H1 (cell line): ENCODE results near the gene KIAA0319L. TPM values are rescaled to one million over a fixed set of nuclear protein-coding genes. Genes with fewer than 3 reads are reported as not detected.

ENCODE experiments used
- CTCF ChIA-PET: fragments of 300-600 bp; sonication (Branson Sonifier 250); formaldehyde crosslinking; loops from one replicate; lab custom pipeline; 2021; ENCODE audit not compliant: partially characterized antibody; lab: Charles Lee
- POLR2A ChIA-PET: fragments of 300-600 bp; sonication (Branson Sonifier 250); formaldehyde crosslinking; loops from one replicate; lab custom pipeline; 2021; ENCODE audit warnings: inconsistent platforms; ENCODE audit not compliant: partially characterized antibody; lab: Charles Lee
- DNase-seq, 2 experiments: peaks; one replicate each; pipeline versions ENCODE4 v3.0.0 to v3.0.0-alpha.2; 2010 to 2022; ENCODE audit warnings: low spot score in 2 of 2, low read depth in 1 of 2, mixed read lengths in 1 of 2
- FAIRE-seq: peaks from 2 replicates; lab custom pipeline; 2011; peaks lifted over from hg19 to GRCh38; lab: Jason Lieb, UNC
- H2AFZ ChIP-seq: 2 replicates; pipeline ENCODE4 v1.8.1; 2012; ENCODE audit warnings: low read length, inconsistent platforms
- H2AK5ac ChIP-seq: 2 replicates; pipeline ENCODE4 v1.6.1; 2013; ENCODE audit warnings: low read depth, low read length
- H2BK120ac ChIP-seq: replicated peaks from 2 replicates; pipeline ENCODE3; 2013; ENCODE audit warnings: low read depth, low read length, inconsistent platforms
- H2BK12ac ChIP-seq: 2 replicates; pipeline ENCODE4 v1.6.1; 2013; ENCODE audit warnings: low read depth, low read length
- H2BK15ac ChIP-seq: 2 replicates; pipeline ENCODE4 v1.6.1; 2013; ENCODE audit warnings: low read length
- H2BK20ac ChIP-seq: 2 replicates; pipeline ENCODE4 v1.6.1; 2013; ENCODE audit warnings: low read length
- H2BK5ac ChIP-seq: 2 replicates; pipeline ENCODE4 v1.6.1; 2013; ENCODE audit warnings: low read depth, low read length
- H3K14ac ChIP-seq: 2 replicates; pipeline ENCODE4 v1.6.1; 2013; ENCODE audit warnings: inconsistent platforms; ENCODE audit not compliant: insufficient read length
- H3K18ac ChIP-seq: 2 replicates; pipeline ENCODE4 v1.6.1; 2013; ENCODE audit warnings: low read length; ENCODE audit errors: extremely low read depth
- H3K23ac ChIP-seq: 2 replicates; pipeline ENCODE4 v1.6.1; 2013; ENCODE audit warnings: inconsistent platforms; ENCODE audit not compliant: insufficient read length
- H3K23me2 ChIP-seq: 2 replicates; pipeline ENCODE4 v1.6.1; 2013; ENCODE audit warnings: low read depth, low read length
- H3K27ac ChIP-seq: 2 replicates; pipeline ENCODE4 v1.6.1; 2011; ENCODE audit warnings: low read depth, low read length, inconsistent platforms
- H3K27me3 ChIP-seq, 4 experiments: replicated peaks in 1 of 4; 1 replicate in 1 of 4; 2 replicates in 3 of 4; pipeline versions ENCODE4 v1.6.1 to v1.8.1; 2011 to 2013; ENCODE audit warnings: low read length in 3 of 4, mild to moderate bottlenecking in 3 of 4, inconsistent platforms in 2 of 4, mixed read lengths in 2 of 4, moderate library complexity in 1 of 4; ENCODE audit not compliant: control insufficient read depth in 3 of 4, insufficient read depth in 3 of 4; ENCODE audit errors: extremely low read depth in 1 of 4
- H3K36me3 ChIP-seq, 4 experiments: 2 replicates each; pipeline versions ENCODE4 v1.6.1 to v1.8.1; 2011 to 2013; ENCODE audit warnings: mild to moderate bottlenecking in 4 of 4, low read length in 3 of 4, moderate library complexity in 2 of 4, control low read depth in 1 of 4, inconsistent platforms in 1 of 4; ENCODE audit not compliant: insufficient read depth in 4 of 4, control insufficient read depth in 2 of 4
- H3K4ac ChIP-seq: replicated peaks from 2 replicates; pipeline ENCODE3; 2013; ENCODE audit warnings: low read length, low read depth, mixed read lengths, inconsistent platforms; ENCODE audit not compliant: insufficient read length
- H3K4me1 ChIP-seq, 4 experiments: replicated peaks in 1 of 4; 1 replicate in 1 of 4; 2 replicates in 3 of 4; pipeline versions ENCODE4 v1.6.1 to v1.8.1; 2011 to 2013; ENCODE audit warnings: low read length in 3 of 4, inconsistent platforms in 2 of 4, mixed read lengths in 1 of 4; ENCODE audit not compliant: insufficient read depth in 4 of 4, control insufficient read depth in 3 of 4
- H3K4me2 ChIP-seq, 2 experiments: 2 replicates each; pipeline versions ENCODE4 v1.6.1 to v1.8.1; 2011 to 2013; ENCODE audit warnings: low read depth in 2 of 2, low read length in 2 of 2, control low read depth in 1 of 2, inconsistent platforms in 1 of 2, mild to moderate bottlenecking in 1 of 2; ENCODE audit not compliant: insufficient read depth in 1 of 2
- H3K4me3 ChIP-seq, 4 experiments: fragments of 200-600, 300-600 bp in 1 of 4; sonication (generic), shearing (Covaris generic), sonication (Bioruptor Twin) in 1 of 4; 2 replicates each; pipeline versions ENCODE4 v1.5.1 to v1.8.1; 2011 to 2016; ENCODE audit warnings: low read length in 4 of 4, low read depth in 3 of 4, control low read depth in 2 of 4, inconsistent platforms in 2 of 4, mild to moderate bottlenecking in 2 of 4, mixed read lengths in 1 of 4, moderate library complexity in 1 of 4; ENCODE audit not compliant: insufficient read depth in 2 of 4; ENCODE audit errors: extremely low read depth in 1 of 4
- H3K56ac ChIP-seq: replicated peaks from 2 replicates; pipeline ENCODE3; 2013; ENCODE audit warnings: low read depth, mild to moderate bottlenecking, mixed read lengths, low read length, inconsistent platforms; ENCODE audit not compliant: insufficient read length
- H3K79me1 ChIP-seq: 2 replicates; pipeline ENCODE4 v1.6.1; 2013; ENCODE audit warnings: low read depth, low read length, control low read depth
- H3K79me2 ChIP-seq, 2 experiments: 2 replicates each; pipeline versions ENCODE4 v1.6.1 to v1.8.1; 2012 to 2013; ENCODE audit warnings: low read length in 2 of 2, mild to moderate bottlenecking in 2 of 2, inconsistent platforms in 1 of 2; ENCODE audit not compliant: insufficient read depth in 2 of 2, control insufficient read depth in 1 of 2
- H3K9ac ChIP-seq, 4 experiments: replicated peaks in 1 of 4; 1 replicate in 1 of 4; 2 replicates in 3 of 4; pipeline versions ENCODE4 v1.6.1 to v1.8.1; 2011 to 2013; ENCODE audit warnings: low read depth in 3 of 4, low read length in 3 of 4, control low read depth in 2 of 4, mild to moderate bottlenecking in 2 of 4, moderate library complexity in 2 of 4, inconsistent platforms in 1 of 4; ENCODE audit errors: extremely low read depth in 1 of 4
- H3K9me3 ChIP-seq, 2 experiments: 2 replicates each; pipeline versions ENCODE4 v1.6.1 to v1.8.1; 2012 to 2013; ENCODE audit warnings: mild to moderate bottlenecking in 2 of 2, moderate library complexity in 2 of 2, control low read depth in 1 of 2, inconsistent platforms in 1 of 2, low read depth in 1 of 2, low read length in 1 of 2, mixed read lengths in 1 of 2; ENCODE audit not compliant: insufficient read depth in 2 of 2
- H4K20me1 ChIP-seq, 2 experiments: replicated peaks in 1 of 2; 2 replicates each; pipeline versions ENCODE3 to v1.8.1; 2011 to 2013; ENCODE audit warnings: inconsistent platforms in 2 of 2, low read length in 2 of 2, mild to moderate bottlenecking in 1 of 2; ENCODE audit not compliant: insufficient read depth in 2 of 2, control insufficient read depth in 1 of 2
- H4K5ac ChIP-seq: 2 replicates; pipeline ENCODE4 v1.6.1; 2013; ENCODE audit warnings: low read length, low read depth, mixed read lengths, inconsistent platforms; ENCODE audit not compliant: insufficient read length
- H4K8ac ChIP-seq: 2 replicates; pipeline ENCODE4 v1.8.0; 2013; ENCODE audit warnings: mild to moderate bottlenecking, moderate library complexity, low read length, inconsistent platforms; ENCODE audit not compliant: insufficient read depth; ENCODE audit errors: extremely low read depth
- H4K91ac ChIP-seq: replicated peaks from 2 replicates; pipeline ENCODE3; 2013; ENCODE audit warnings: low read length, mixed read lengths, inconsistent platforms; ENCODE audit not compliant: insufficient read length
- BACH1 ChIP-seq: IDR thresholded peaks from 2 replicates; pipeline ENCODE4 v1.6.1; 2012; ENCODE audit warnings: low read length, improper control_type of control experiment
- BCL11A ChIP-seq, 2 experiments: IDR thresholded peaks; one replicate each; pipeline ENCODE4 v1.6.1; 2011; ENCODE audit warnings: low read depth in 2 of 2, low read length in 2 of 2, mild to moderate bottlenecking in 2 of 2
- BRCA1 ChIP-seq: IDR thresholded peaks from 2 replicates; pipeline ENCODE4 v1.6.1; 2012; ENCODE audit warnings: low read depth, low read length, improper control_type of control experiment
- CHD1 ChIP-seq: IDR thresholded peaks from 2 replicates; pipeline ENCODE4 v1.6.1; 2012; ENCODE audit warnings: low read depth, low read length, improper control_type of control experiment
- CHD2 ChIP-seq: IDR thresholded peaks from 2 replicates; pipeline ENCODE4 v1.6.1; 2012; ENCODE audit warnings: low read length, improper control_type of control experiment
- CTBP2 ChIP-seq: IDR thresholded peaks from 2 replicates; pipeline ENCODE4 v1.7.0; 2011; ENCODE audit warnings: borderline replicate concordance, mild to moderate bottlenecking, moderate library complexity, mixed read lengths, low read length; ENCODE audit not compliant: insufficient read depth, insufficient read length
- EZH2 ChIP-seq: fragments of 200-600 bp; sonication (generic); IDR thresholded peaks from 2 replicates; pipeline ENCODE4 v1.7.1; 2012; ENCODE audit warnings: low read depth, mild to moderate bottlenecking, moderate library complexity, low read length, inconsistent platforms; ENCODE audit not compliant: severe bottlenecking
- HDAC2 ChIP-seq, 2 experiments: fragments of 300-600 bp in 1 of 2; sonication (generic) in 1 of 2; IDR thresholded peaks; 2 replicates each; pipeline ENCODE4 v1.6.1; 2011 to 2012; ENCODE audit warnings: low read depth in 2 of 2, low read length in 2 of 2, mild to moderate bottlenecking in 2 of 2, moderate library complexity in 2 of 2, borderline replicate concordance in 1 of 2, inconsistent platforms in 1 of 2
- JUND ChIP-seq: IDR thresholded peaks from 2 replicates; pipeline ENCODE4 v1.6.1; 2011; ENCODE audit warnings: mild to moderate bottlenecking, improper control_type of control experiment, low read length
- KDM1A ChIP-seq: fragments of 200-600, 300-600 bp; sonication (generic); IDR thresholded peaks from 2 replicates; pipeline ENCODE4 v1.7.1; 2016; ENCODE audit warnings: mild to moderate bottlenecking, low read length, borderline replicate concordance
- PHF8 ChIP-seq: fragments of 200-600 bp; sonication (generic); conservative IDR thresholded peaks from 2 replicates; pipeline ENCODE4 v1.7.1; 2012; ENCODE audit warnings: low read depth, mild to moderate bottlenecking, inconsistent platforms, low read length, moderate library complexity
- POU5F1 ChIP-seq: IDR thresholded peaks from 2 replicates; pipeline ENCODE4 v1.6.1; 2011; ENCODE audit warnings: low read depth, mild to moderate bottlenecking, low read length, moderate library complexity
- SP4 ChIP-seq: IDR thresholded peaks from 2 replicates; pipeline ENCODE4 v1.6.1; 2012; ENCODE audit warnings: low read length, inconsistent platforms
- SUZ12 ChIP-seq: fragments of 200-600 bp; sonication (generic); IDR thresholded peaks from 2 replicates; pipeline ENCODE4 v1.6.1; 2012; ENCODE audit warnings: mild to moderate bottlenecking, inconsistent platforms, low read length, moderate library complexity, mixed read lengths
- WGBS, 2 experiments: shearing (Covaris generic) in 1 of 2; methylation state at CpG; one replicate each; pipeline versions ENCODE4 v1.1.6 to v1.1.7; 2013 to 2015; ENCODE audit warnings: low lambda C conversion rate in 2 of 2, mixed read lengths in 2 of 2, inconsistent platforms in 1 of 2, low coverage in 1 of 2, missing lambda C conversion rate in 1 of 2; ENCODE audit not compliant: insufficient replicate concordance in 2 of 2, insufficient coverage in 1 of 2, insufficient read length in 1 of 2; ENCODE audit errors: extremely low coverage in 1 of 2, missing lambda C conversion rate in 1 of 2; 5-methylcytosine and 5-hydroxymethylcytosine counted together
- polyA plus RNA-seq, 7 experiments: library from polyadenylated mRNA; depleted of rRNA in 3 of 7; stranded (reverse) in 5 of 7; unstranded in 2 of 7; fragments of >200 nt in 5 of 7; fragments of 200-250 nt in 2 of 7; gene quantifications; 1 replicate in 5 of 7; 2 replicates in 1 of 7; 4 replicates in 1 of 7; pipeline versions ENCODE4 v1.2.1 to v1.2.3, GENCODE V29; 2011 to 2013; ENCODE audit warnings: missing spikeins in 2 of 7, mixed read lengths in 2 of 7
- total RNA-seq: library from RNA; stranded (reverse); fragmentation: NEBNext Ultra II Directional; extraction: Animal tissue kit (Norgen Biotek cat#: 25700); gene quantifications from 2 replicates; pipeline ENCODE4 v1.2.1, GENCODE V29; 2021

Gene KIAA0319L
- total and polyA plus RNA-seq, 2 of the 8 experiments (the other 6 are each of a cell fraction or from before 2014, with no cell fraction given) = 40.1 to 55.7 TPM

GRCh38 chr1:35448344-35448801 lies 108.8 kb downstream of the KIAA0319L start:
- FAIRE-seq (no peak), DNase-seq (no peak)

More at GRCh38 chr1:35448344-35448801, 108.8 kb downstream of the KIAA0319L start:
- Histone ChIP-seq H2BK5ac (no peak overlapping the region), H3K23me2 (no peaks in the 10 kb centered on the region), H3K4me1 (no peaks in the 10 kb centered on the region), H3K23ac (no peak overlapping the region), H2BK12ac (no peak overlapping the region), H3K9ac (no peak overlapping the region), H4K5ac (no peak overlapping the region), H4K20me1 (no peaks in the 10 kb centered on the region), H3K79me2 (no peaks in the 10 kb centered on the region), H3K18ac (no peak overlapping the region), H2AFZ (no peak overlapping the region), H3K14ac (no peak overlapping the region), H3K27ac (no peak overlapping the region), H3K79me1 (no peaks in the 10 kb centered on the region), H2BK120ac (no peak overlapping the region), H3K27me3 (no peaks in the 10 kb centered on the region), H2AK5ac (no peak overlapping the region), H3K4me3 (no peak overlapping the region), H3K4me2 (no peak overlapping the region), H2BK20ac (no peak overlapping the region), H3K36me3 (peaks cover 18 to 72% (median 34%) of the 10 kb centered on the region in 4 experiments), H3K56ac (no peak overlapping the region), H2BK15ac (no peak overlapping the region), H3K4ac (no peak overlapping the region), H4K91ac (no peak overlapping the region), H4K8ac (no peak overlapping the region), H3K9me3 (no peaks in the 10 kb centered on the region)
- CTCF ChIA-PET = interaction anchor here (0.6 to 11.1 kb wide), 7 partner anchors 8 to 120 kb away, joined by 3 to 134 read pairs (median 7); partner anchors contain the start of genes KIAA0319L and NCDN
- no peak for TF ChIP-seq CHD1
- TF ChIP-seq POU5F1 = no peak
- no peak for TF ChIP-seq CTBP2
- TF ChIP-seq SP4 = no peak
- no peak for TF ChIP-seq JUND
- TF ChIP-seq KDM1A = no peak
- no peak for TF ChIP-seq BCL11A (IDR thresholded peaks at IDR 0.05; ENCODE audit: low read depth in 2 of 2, low read length in 2 of 2)
- no peak for TF ChIP-seq SUZ12
- TF ChIP-seq PHF8 = no peak
- TF ChIP-seq HDAC2 (IDR thresholded peaks at IDR 0.05; ENCODE audit: borderline replicate concordance in 1 of 2, low read depth in 2 of 2, low read length in 2 of 2) = no peak
- no peak for TF ChIP-seq EZH2
- TF ChIP-seq BRCA1 = no peak
- no peak for TF ChIP-seq BACH1
- no peak for TF ChIP-seq CHD2
- 78% methylated on average over 3 of the region's 3 CpGs; no CpG with 5 or more reads in 1 of the 2 experiments for WGBS, 2 experiments
- POLR2A ChIA-PET = interaction anchor here (0.8 kb wide), 1 partner anchor 109 kb away, joined by 3 read pairs; the partner anchor contains the start of genes KIAA0319L and NCDN
